Epithelial cell of esophagus (primary cell): Measurements from ENCODE around the gene RUNX1.

Source experiments
- DNase-seq: peaks from one replicate; pipeline ENCODE4 v3.0.0; 2010; ENCODE audit warnings: low read depth
- H3K4me3 ChIP-seq: 2 replicates; pipeline ENCODE4 v1.5.1; 2011; ENCODE audit warnings: mild to moderate bottlenecking, low read length, control low read depth
- TF ChIP-seq, protein P1 (sequence below): IDR thresholded peaks from 2 replicates; pipeline ENCODE4 v1.5.1; 2011; ENCODE audit warnings: low read depth, mild to moderate bottlenecking, low read length, control low read depth, inconsistent platforms; ENCODE audit not compliant: insufficient read depth; ENCODE audit errors: missing control alignments

Gene RUNX1

DNA sequence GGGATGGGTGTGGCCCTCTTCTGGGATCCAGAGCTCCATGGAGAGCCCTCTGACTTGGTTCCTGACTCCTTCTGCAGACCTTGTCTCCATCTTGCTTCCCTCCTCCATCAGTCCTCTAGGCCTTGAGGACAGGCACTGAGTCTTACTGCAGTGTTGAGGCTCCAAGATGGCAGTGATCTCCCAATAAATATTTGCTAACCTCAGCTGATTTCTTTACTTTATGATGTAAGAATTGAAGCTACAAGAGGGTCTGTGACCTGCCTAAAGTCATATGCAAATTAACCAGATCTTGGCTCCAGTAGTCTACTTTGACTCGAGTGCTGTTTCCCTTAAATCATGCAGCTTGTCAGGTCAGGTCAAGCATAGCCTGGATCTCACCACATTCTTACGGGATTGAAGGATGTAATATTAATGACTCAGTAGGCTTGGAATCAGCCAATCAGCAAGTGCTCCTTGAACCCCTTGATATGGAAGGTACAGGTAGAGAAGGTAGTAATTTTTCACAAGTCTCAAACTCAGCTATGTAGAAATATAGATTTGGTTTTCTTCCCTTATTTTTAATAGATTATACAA, 287.3 kb downstream of the RUNX1 start:
- TF ChIP-seq, protein P1, sequence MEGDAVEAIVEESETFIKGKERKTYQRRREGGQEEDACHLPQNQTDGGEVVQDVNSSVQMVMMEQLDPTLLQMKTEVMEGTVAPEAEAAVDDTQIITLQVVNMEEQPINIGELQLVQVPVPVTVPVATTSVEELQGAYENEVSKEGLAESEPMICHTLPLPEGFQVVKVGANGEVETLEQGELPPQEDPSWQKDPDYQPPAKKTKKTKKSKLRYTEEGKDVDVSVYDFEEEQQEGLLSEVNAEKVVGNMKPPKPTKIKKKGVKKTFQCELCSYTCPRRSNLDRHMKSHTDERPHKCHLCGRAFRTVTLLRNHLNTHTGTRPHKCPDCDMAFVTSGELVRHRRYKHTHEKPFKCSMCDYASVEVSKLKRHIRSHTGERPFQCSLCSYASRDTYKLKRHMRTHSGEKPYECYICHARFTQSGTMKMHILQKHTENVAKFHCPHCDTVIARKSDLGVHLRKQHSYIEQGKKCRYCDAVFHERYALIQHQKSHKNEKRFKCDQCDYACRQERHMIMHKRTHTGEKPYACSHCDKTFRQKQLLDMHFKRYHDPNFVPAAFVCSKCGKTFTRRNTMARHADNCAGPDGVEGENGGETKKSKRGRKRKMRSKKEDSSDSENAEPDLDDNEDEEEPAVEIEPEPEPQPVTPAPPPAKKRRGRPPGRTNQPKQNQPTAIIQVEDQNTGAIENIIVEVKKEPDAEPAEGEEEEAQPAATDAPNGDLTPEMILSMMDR = no peak
- no peak overlapping the region for H3K4me3 ChIP-seq
- DNase-seq = peak; percentile 42

DNA sequence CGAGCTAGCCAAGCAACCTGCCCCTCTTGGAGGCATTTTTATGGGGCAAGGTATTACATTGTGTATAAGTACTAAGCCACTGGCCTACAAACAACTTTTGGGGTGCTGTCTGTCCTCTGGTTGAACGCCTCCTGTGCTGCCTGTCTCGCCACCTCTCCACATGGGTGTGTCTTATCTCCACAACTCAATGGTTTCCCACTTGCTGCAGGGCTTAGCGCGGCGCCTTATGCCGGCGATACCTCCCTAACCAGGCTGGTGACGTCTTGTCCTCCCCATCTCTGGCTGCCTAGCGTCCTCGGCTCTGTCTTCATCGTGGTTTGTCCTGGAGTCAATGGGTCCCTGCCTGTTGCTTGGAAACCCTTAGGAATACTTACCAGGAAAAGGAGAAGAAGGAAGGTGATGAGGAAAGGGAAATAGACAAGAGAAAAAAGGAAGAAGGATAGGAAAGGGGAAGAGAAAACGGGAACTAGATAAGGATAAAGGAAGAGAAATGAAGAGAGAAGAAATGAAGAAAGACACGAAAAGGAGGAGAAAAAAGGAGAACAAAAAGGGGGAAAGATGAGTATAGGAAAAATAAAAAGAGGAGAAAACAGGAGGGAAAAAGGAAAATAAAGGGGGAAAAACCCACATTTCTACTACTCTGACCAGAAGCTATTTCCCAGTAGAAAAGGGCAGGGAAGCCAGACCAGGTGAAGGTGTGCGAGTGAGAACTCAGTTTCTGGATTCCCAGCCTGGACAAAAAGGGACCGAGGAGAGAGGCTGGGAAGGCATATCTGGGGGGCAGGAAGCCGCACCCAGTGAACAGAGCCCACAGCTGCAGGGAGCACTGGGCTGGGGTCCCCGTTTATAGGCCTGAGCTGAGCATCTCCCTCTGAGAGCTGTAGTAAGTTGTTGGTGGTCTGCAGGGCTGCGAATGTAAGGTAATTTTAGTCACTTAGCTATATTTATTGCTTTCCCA, 294.1 kb downstream of the RUNX1 start:
- no peak for DNase-seq
- TF ChIP-seq, protein P1 = no peak
- no peak overlapping the region for H3K4me3 ChIP-seq

GRCh38 chr21:34748862-34749261, 300.2 kb downstream of the RUNX1 start:
- H3K4me3 ChIP-seq = no peak overlapping the region
- DNase-seq = no peak
- TF ChIP-seq, protein P1 = no peak

- no peak overlapping the region for H3K4me3 ChIP-seq
- TF ChIP-seq, protein P1 = peak; percentile 91
- DNase-seq = peak; percentile 75
Measured at GRCh38 chr21:34745557-34746255, 303.4 kb downstream of the RUNX1 start.

- TF ChIP-seq, protein P1 = no peak
- no peak for DNase-seq
- H3K4me3 ChIP-seq = no peak overlapping the region
Measured at GRCh38 chr21:34744801-34745200, 304.3 kb downstream of the RUNX1 start.

GRCh38 chr21:34743831-34744230, 305.3 kb downstream of the RUNX1 start:
- TF ChIP-seq, protein P1 = no peak
- H3K4me3 ChIP-seq = no peak overlapping the region
- peak; percentile 81 for DNase-seq
